Neural progenitor cell (in vitro differentiated cells): ENCODE measurements around the gene GBF1.

ENCODE experiments used
- EZH2 ChIP-seq: fragments of 200-600 bp; sonication (generic); IDR thresholded peaks from 2 replicates; pipeline ENCODE4 v1.6.1; 2017; ENCODE audit warnings: antibody characterized with exemption, mild to moderate bottlenecking, moderate library complexity
- EZH2phosphoT487 ChIP-seq: fragments of 200-600 bp; sonication (generic); IDR thresholded peaks from 2 replicates; pipeline ENCODE4 v1.6.1; 2017; ENCODE audit warnings: antibody characterized with exemption
- TF ChIP-seq, protein P1 (sequence below): fragments of 200-600 bp; sonication (generic); IDR thresholded peaks from 2 replicates; pipeline ENCODE4 v1.5.1; 2017; ENCODE audit warnings: antibody characterized with exemption, mild to moderate bottlenecking

DNA sequence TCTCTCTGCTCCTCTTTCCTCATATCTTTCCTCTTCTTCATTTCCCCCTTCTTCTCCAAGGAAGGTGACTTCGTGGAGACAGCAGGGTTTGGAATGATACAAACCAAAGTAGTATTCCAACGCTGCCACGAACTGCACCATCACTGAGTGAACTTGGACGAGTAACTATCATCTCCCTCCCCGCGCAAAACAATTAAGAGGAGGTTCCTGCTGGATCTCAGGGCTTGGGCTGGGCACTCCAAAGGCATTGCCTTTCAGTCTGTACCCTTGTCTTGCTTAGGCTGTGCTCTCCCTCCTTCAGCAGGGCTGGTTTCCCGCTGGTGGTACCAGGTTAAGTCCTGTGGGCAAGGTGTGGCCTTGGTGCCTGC is 3.2 kb upstream of the GBF1 start:
- TF ChIP-seq, protein P1, sequence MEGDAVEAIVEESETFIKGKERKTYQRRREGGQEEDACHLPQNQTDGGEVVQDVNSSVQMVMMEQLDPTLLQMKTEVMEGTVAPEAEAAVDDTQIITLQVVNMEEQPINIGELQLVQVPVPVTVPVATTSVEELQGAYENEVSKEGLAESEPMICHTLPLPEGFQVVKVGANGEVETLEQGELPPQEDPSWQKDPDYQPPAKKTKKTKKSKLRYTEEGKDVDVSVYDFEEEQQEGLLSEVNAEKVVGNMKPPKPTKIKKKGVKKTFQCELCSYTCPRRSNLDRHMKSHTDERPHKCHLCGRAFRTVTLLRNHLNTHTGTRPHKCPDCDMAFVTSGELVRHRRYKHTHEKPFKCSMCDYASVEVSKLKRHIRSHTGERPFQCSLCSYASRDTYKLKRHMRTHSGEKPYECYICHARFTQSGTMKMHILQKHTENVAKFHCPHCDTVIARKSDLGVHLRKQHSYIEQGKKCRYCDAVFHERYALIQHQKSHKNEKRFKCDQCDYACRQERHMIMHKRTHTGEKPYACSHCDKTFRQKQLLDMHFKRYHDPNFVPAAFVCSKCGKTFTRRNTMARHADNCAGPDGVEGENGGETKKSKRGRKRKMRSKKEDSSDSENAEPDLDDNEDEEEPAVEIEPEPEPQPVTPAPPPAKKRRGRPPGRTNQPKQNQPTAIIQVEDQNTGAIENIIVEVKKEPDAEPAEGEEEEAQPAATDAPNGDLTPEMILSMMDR, result no peak
- no peak for TF ChIP-seq EZH2phosphoT487
- TF ChIP-seq EZH2, result no peak
